Calu3 (cell line): ENCODE measurements around the gene CMPK1. TPM values are rescaled to one million over a fixed set of nuclear protein-coding genes. Genes with fewer than 3 reads are reported as not detected.

Source experiments
- BruUV-seq: library from RNA; stranded (reverse); fragments of 400-500 nt; replicated peaks from 2 replicates; lab custom pipeline; 2021; lab: Mats Ljungman, UMichigan
- CTCF ChIA-PET: fragments of 300-600 bp; sonication (Branson Sonifier 250); formaldehyde crosslinking; loops from one replicate; lab custom pipeline; 2022; ENCODE audit warnings: antibody characterized with exemption; lab: Charles Lee
- DNase-seq: peaks from one replicate; pipeline ENCODE4 v3.0.0; 2022
- H3K27ac Mint-ChIP-seq: one replicate; pipeline ENCODE4 v1.8.0; 2022; ENCODE audit warnings: mixed read lengths; ENCODE audit not compliant: unreplicated experiment
- H3K27me3 Mint-ChIP-seq: one replicate; pipeline ENCODE4 v1.8.0; 2022; ENCODE audit warnings: mixed read lengths; ENCODE audit not compliant: unreplicated experiment
- H3K36me3 Mint-ChIP-seq: one replicate; pipeline ENCODE4 v1.8.0; 2022; ENCODE audit warnings: mild to moderate bottlenecking, moderate library complexity, mixed read lengths; ENCODE audit not compliant: insufficient read depth, unreplicated experiment
- H3K4me1 Mint-ChIP-seq: one replicate; pipeline ENCODE4 v1.8.0; 2022; ENCODE audit warnings: mild to moderate bottlenecking, low read depth, mixed read lengths; ENCODE audit not compliant: unreplicated experiment
- H3K4me3 Mint-ChIP-seq: one replicate; pipeline ENCODE4 v1.8.0; 2022; ENCODE audit warnings: mild to moderate bottlenecking, low read depth, moderate library complexity, mixed read lengths; ENCODE audit not compliant: unreplicated experiment
- H3K9me3 Mint-ChIP-seq: one replicate; pipeline ENCODE4 v1.8.0; 2022; ENCODE audit warnings: low read depth, mixed read lengths; ENCODE audit not compliant: unreplicated experiment
- CTCF ChIP-seq: fragments of 200-600 bp; IDR thresholded peaks from one replicate; pipeline ENCODE4 v1.8.0; 2022; ENCODE audit warnings: antibody characterized with exemption; ENCODE audit not compliant: unreplicated experiment
- intact Hi-C: fragments of 100-400 bp; cut with micrococcal nuclease; formaldehyde crosslinking; loops from one replicate; pipeline ENCODE4 v1.10.0; 2022; ENCODE audit not compliant: unreplicated experiment
- total RNA-seq: library from RNA; stranded (reverse); gene quantifications from 2 replicates; pipeline ENCODE4 v1.2.3, GENCODE V29; 2022

The CMPK1 gene
- total RNA-seq, 1 experiment from 2014 or later: 162 TPM

GRCh38 chr1:47411436-47411835 lies 77.8 kb downstream of the CMPK1 start:
- Mint-ChIP-seq H3K27ac (no peak overlapping the region), H3K27me3 (peaks cover 68% of the 10 kb centered on the region), H3K36me3 (no peaks in the 10 kb centered on the region), H3K4me1 (no peaks in the 10 kb centered on the region), H3K9me3 (no peaks in the 10 kb centered on the region), H3K4me3 (no peak overlapping the region)
- BruUV-seq: no TSS peak
- intact Hi-C loops: no loop called here
- TF ChIP-seq CTCF: no peak
- CTCF ChIA-PET: no interaction called here
- DNase-seq: no peak

- CTCF ChIA-PET: no interaction called here
- H3K4me3 Mint-ChIP-seq: no peak overlapping the region
- BruUV-seq: no TSS peak
- H3K27ac Mint-ChIP-seq: no peak overlapping the region
- no peak for TF ChIP-seq CTCF
- no peaks in the 10 kb centered on the region for H3K36me3 Mint-ChIP-seq
- no peak for DNase-seq
- no peaks in the 10 kb centered on the region for H3K9me3 Mint-ChIP-seq
- peaks cover 76% of the 10 kb centered on the region for H3K27me3 Mint-ChIP-seq
- no peaks in the 10 kb centered on the region for H3K4me1 Mint-ChIP-seq
- intact Hi-C loops: no loop called here
Measured at GRCh38 chr1:47412437-47412836, 78.8 kb downstream of the CMPK1 start.

- Mint-ChIP-seq H3K27me3 (peaks cover 58% of the 10 kb centered on the region), H3K27ac (no peak within 1 kb of the TSS), H3K9me3 (no peaks in the 10 kb centered on the region), H3K4me3 (peak within 1 kb of the TSS; percentile 69), H3K36me3 (no peaks in the 10 kb centered on the region), H3K4me1 (no peaks in the 10 kb centered on the region)
- no TSS peak for BruUV-seq
- intact Hi-C loops: no loop called here
- CTCF ChIA-PET: interaction anchor here (0.7 kb wide), 1 partner anchor 8 kb away, joined by 6 read pairs; no protein-coding TSS in a partner anchor
- DNase-seq: no peak
- TF ChIP-seq CTCF: no peak
Measured at GRCh38 chr1:47415728-47416318, 82.2 kb downstream of the CMPK1 start, which contains the start of gene FOXE3. TSS of gene FOXE3 (plus strand) at chr1:47416285. CDS start at chr1:47416316, 31 bp downstream.

GRCh38 chr1:47416319-47417169 lies 83.0 kb downstream of the CMPK1 start:
- DNase-seq: peak; percentile 22
- intact Hi-C loops: no loop called here

More at GRCh38 chr1:47416319-47417169, 83.0 kb downstream of the CMPK1 start:
- no peaks in the 10 kb centered on the region for H3K4me1 Mint-ChIP-seq
- peak overlapping the region; percentile 69 for H3K4me3 Mint-ChIP-seq
- peaks cover 51% of the 10 kb centered on the region for H3K27me3 Mint-ChIP-seq
- H3K9me3 Mint-ChIP-seq: no peaks in the 10 kb centered on the region
- CTCF ChIA-PET: no interaction called here
- no peak overlapping the region for H3K27ac Mint-ChIP-seq
- no peaks in the 10 kb centered on the region for H3K36me3 Mint-ChIP-seq
- TF ChIP-seq CTCF: no peak
- BruUV-seq: no TSS peak
